Hippocampal formation (tissue), 2 donors: Measurements from ENCODE around the gene SPRED3.
"Not testable (repeated sequence)": the region's sequence is repeated elsewhere in the genome, so short reads cannot be mapped to it uniquely, and the experiment has no call there.

ENCODE experiments used
- DNase-seq, 2 donors: peaks; one replicate each; lab custom pipeline; 2025; lab: John Stamatoyannopoulos, UW

Gene SPRED3, protein sequence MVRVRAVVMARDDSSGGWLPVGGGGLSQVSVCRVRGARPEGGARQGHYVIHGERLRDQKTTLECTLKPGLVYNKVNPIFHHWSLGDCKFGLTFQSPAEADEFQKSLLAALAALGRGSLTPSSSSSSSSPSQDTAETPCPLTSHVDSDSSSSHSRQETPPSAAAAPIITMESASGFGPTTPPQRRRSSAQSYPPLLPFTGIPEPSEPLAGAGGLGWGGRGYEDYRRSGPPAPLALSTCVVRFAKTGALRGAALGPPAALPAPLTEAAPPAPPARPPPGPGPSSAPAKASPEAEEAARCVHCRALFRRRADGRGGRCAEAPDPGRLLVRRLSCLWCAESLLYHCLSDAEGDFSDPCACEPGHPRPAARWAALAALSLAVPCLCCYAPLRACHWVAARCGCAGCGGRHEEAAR

GRCh38 chr19:38388349-38389100, at the start of gene SPRED3:
Gene SPRED3 (plus strand): TSS chr19:38388697. CDS start chr19:38390303, 1,606 bp downstream.
- DNase-seq = peak in 1 of 2 donors; percentile 69

GRCh38 chr19:38339011-38339410, 49.5 kb upstream of the SPRED3 start:
- DNase-seq = not testable (repeated sequence)

- DNase-seq = no peak
These were observed 47.6 kb upstream of the SPRED3 start for GRCh38 chr19:38340927-38341326.

DNA sequence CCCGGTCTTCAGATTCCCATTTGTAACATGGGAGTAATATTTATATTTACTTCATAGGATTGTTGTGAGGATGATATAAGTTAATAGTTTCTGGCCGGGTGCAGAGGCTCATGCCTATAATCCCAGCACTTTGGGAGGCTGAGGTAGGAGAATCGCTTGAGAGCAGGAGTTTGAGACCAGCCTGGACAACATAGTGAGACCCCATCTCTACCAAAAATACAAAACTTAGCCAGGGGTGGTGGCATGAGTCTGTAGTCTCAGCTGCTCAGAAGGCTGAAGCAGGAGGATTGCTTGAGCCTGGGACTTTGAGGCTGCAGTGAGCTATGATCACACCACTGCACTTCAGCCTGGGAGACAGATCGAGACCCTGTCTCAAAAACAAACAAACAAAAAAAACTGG, 41.7 kb upstream of the SPRED3 start:
- no peak for DNase-seq

DNA sequence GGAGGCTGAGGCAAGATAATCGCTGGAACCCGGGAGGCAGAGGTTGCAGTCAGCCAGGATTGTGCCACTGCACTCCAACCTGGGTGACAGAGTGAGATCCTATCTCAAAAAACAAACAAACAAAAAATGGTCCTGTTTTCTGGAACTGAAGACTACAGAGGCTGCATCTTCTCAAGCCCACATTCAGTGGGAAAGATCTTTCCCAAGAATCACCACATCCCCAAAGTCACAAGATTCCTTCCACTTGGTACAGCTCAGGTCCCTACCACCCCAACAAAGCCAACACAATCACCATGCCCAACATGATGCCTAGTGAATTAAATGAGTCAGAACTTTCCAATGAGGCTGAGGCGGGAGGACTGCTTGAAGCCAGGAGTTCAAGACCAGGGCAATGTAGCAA, 37.6 kb upstream of the SPRED3 start:
- DNase-seq = no peak

DNA sequence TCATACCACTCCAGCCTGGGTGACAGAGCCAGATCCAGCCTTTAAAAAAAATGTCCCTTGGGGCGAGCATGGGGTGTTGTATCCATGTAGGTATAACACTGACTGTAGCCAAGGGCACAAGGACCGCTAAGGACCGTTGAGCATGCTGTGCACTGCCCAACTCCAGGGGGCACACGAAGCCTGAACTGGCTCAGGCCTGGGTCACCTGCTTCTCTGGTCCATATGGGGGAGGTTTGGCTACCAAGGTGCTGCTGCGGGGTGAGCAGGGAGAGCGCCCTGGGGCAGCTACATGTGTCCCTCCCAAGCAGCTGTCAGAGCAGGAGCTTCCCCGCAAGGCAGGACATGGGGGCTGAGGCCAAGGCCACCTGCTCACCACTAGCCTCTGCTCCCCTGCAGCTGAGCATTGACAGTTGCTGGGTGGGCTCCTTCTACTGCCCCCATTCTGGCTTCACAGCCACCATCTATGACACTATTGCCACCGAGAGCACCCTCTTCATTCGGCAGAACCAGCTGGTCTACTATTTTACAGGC, 36.6 kb upstream of the SPRED3 start:
- no peak for DNase-seq

DNA sequence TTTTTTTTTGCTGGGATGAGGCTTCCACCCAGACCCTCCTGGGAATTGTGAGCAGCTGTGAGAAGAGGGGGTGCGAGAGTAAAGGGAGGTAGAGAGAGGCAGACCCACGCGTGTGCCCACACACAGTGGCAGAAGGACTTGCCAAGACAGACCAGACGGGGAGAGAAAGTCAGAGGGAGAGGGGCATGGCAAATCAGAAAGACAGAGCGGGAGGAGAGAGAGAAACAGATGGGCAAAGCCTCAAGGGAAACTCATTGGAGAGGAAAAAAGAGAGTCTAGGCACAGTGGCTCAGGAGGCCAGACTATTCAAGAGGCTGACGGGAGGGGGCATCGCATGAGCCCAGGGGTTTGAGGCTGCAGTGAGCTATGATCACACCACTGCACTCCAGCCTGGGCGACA, 35.9 kb upstream of the SPRED3 start:
- DNase-seq = no peak

- DNase-seq = no peak
These were observed 32.5 kb upstream of the SPRED3 start for GRCh38 chr19:38355728-38356725.

DNA sequence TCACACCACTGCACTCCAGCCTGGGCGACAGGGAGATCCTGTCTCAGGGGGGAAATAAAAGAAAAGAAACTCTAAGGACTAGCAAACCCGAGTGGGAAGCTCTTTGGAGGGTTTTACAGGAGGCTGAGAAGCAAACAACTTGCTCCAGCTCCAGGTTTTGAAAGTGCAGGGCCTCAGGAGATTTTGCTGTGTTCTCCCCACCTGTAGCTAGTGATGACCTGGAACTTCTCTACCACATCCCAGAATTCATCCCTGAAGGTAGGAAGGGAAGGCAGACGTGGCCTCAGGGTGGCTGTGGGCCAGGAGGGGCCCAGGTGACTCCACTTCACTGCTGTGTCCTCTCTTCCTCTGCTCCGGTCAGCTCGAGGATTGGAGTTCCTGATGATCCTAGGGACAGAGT, 30.4 kb upstream of the SPRED3 start:
- no peak for DNase-seq

DNA sequence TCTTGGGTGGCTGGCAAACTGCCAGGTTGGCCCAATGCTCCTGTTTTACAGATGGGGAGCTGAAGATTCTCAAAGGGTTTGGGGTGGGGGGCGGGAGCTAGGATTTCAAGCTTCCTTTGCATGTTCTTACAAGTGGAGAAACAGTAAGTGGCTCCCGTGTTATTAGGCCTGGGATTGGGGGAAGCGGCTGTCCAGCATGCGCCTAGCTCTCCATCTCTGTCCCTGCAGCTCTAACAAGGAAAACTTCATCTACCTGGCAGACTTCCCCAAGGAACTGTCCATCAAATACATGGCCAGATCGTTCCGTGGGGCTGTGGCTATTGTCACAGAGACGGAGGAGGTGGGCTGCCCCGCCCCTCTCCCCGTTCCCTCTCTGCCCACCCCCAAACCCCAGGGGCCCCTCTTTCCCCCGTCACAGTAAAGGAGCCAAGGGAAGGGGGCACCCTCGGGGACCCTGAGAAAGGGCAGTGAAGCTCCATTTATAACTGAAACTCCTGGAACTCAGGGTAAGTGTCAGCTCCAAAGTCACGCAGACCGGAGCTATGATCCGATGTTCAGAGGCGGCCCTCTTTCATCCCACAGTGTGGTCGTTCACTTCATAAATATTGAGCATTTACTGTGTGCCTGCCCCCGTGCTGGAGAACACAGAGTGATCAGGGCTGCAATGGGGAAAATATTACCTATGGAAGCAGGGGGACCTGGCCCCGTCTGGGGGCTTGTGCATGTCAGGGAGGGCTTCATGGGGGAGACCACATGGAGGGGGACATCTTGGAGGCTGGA, 29.1 kb upstream of the SPRED3 start:
- no peak for DNase-seq

- DNase-seq = no peak
These were observed 28.1 kb upstream of the SPRED3 start for GRCh38 chr19:38360351-38360750.

- no peak for DNase-seq
These were observed 27.5 kb upstream of the SPRED3 start for GRCh38 chr19:38360839-38361631.

DNA sequence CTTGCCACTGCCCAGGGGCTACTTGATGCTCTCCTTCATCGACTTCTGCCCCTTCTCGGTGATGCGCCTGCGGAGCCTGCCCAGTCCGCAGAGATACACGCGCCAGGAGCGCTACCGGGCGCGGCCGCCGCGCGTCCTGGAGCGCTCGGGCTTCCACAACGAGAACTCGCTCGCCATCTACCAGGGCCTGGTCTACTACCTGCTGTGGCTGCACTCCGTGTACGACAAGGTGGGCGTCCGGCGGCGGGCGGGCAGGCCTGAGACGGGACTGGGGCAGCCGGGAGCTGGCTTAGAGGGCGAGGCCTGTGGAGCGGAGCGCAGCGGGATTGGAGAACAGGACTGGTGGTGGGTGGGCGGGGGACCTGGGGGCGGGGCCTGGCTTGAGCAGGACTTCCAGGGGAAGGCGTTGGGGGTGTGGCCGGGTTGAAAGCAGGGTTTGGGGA, 26.8 kb upstream of the SPRED3 start:
- DNase-seq = peak in 1 of 2 donors; percentile 61

DNA sequence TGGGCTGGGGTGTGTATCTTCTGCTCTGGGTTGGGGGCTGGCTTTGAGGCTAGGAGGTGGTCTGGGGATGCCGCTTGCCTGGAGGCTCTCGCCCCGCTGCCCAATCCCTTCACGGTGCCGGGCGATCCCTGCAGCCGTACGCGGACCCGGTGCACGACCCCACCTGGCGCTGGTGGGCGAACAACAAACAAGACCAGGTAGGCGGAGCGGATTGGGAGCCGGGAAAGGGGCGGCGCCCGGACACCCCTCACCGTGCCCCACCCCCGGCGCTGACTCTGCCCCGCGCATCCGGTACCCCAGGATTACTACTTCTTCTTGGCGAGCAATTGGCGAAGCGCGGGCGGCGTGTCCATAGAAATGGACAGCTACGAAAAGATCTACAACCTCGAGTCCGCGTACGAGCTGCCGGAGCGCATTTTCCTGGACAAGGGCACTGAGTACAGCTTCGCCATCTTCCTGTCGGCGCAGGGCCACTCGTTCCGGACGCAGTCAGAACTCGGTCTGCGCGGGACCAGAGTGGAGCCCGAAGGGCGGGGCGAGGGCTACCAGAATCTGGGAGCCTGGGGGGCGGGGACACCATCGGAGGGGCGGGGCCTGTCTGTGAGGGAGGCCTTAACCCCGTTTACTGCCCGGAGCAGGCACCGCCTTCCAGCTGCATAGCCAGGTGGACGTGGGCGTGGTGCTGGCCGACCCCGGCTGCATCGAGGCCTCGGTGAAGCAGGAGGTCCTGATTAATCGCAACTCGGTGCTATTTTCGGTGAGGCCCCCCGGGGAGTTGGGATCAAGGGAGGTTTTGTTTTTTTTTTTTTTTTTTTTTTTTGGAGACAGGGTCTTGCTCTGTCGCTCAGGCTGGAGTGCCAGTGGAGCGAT, 26.2 kb upstream of the SPRED3 start:
- DNase-seq = no peak

- DNase-seq = not testable (repeated sequence)
These were observed 25.4 kb upstream of the SPRED3 start for GRCh38 chr19:38362946-38363688.

DNA sequence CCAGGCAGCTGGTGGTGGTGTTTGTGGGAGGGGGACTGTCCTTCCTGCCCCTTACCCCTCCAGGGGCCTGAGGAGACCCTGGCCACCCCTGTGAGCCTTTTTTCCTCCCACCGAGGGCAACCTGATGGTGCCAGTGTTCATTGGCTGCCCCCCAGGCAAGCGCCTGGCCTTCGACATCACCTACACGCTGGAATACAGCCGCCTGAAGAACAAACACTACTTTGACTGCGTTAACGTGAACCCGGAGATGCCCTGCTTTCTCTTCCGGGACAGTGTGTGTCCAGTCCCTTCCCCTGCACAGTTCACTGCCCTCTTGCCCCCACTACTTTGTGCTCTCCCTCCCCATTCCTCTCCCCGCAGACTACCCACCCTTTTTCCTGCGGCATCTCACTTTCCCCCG, 21.5 kb upstream of the SPRED3 start:
- no peak for DNase-seq

DNA sequence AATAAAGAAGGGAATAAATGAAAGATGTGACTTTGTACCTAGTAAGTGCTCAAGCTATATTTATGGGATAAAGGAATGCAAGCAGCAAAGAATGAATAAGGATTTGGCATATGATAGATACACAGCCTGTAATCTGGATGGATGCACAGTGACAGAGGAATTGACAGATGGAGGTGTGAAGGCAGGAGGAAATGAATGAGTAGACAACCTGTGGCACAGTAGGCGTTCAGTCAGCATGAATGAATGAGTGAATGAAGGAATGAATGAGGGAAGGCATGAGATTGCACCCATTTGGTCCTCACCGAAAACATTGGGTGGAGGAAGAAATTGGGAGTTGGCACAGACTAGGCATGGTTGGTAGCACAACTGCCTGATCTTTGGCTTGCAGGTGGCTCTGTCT, 18.9 kb upstream of the SPRED3 start:
- DNase-seq = no peak

- DNase-seq = no peak
These were observed 18.2 kb upstream of the SPRED3 start for GRCh38 chr19:38370299-38370698.
